GM12878 (cell line): ENCODE data around the gene KNTC1. TPM values are rescaled to one million over a fixed set of nuclear protein-coding genes. Genes with fewer than 3 reads are reported as not detected.

ENCODE experiments used
- DPF2 ChIP-seq: fragments of 450-650 bp; IDR thresholded peaks from 2 replicates; pipeline ENCODE4 v1.6.1; 2017; ENCODE audit warnings: mild to moderate bottlenecking
- GABPA ChIP-seq: IDR thresholded peaks from 2 replicates; pipeline ENCODE4 v1.6.1; 2014; ENCODE audit warnings: antibody characterized with exemption, low read depth, mild to moderate bottlenecking, inconsistent platforms
- IKZF1 ChIP-seq: fragments of 450-650 bp; conservative IDR thresholded peaks from 2 replicates; pipeline ENCODE4 v1.6.1; 2017; ENCODE audit warnings: antibody characterized with exemption, mild to moderate bottlenecking
- LARP7 ChIP-seq: fragments of 450-650 bp; IDR thresholded peaks from 2 replicates; pipeline ENCODE4 v1.6.1; 2017; ENCODE audit warnings: mild to moderate bottlenecking
- MTA3 ChIP-seq: IDR thresholded peaks from 2 replicates; pipeline ENCODE4 v1.6.1; 2012; ENCODE audit warnings: low read length, inconsistent platforms, borderline replicate concordance
- NFIC ChIP-seq: IDR thresholded peaks from 2 replicates; pipeline ENCODE4 v1.6.1; 2012; ENCODE audit warnings: low read depth, mild to moderate bottlenecking, inconsistent platforms, low read length, moderate library complexity
- NR2C2 ChIP-seq: IDR thresholded peaks from 2 replicates; pipeline ENCODE4 v1.6.1; 2011; ENCODE audit warnings: borderline replicate concordance, low read depth; ENCODE audit not compliant: control insufficient read depth, insufficient read length
- PML ChIP-seq: IDR thresholded peaks from 2 replicates; pipeline ENCODE4 v1.6.1; 2012; ENCODE audit warnings: low read length, inconsistent platforms
- RBBP5 ChIP-seq: fragments of 200-600 bp; sonication (generic); conservative IDR thresholded peaks from 2 replicates; pipeline ENCODE4 v1.6.1; 2016
- RCOR1 ChIP-seq: conservative IDR thresholded peaks from 2 replicates; pipeline ENCODE4 v1.6.1; 2012; ENCODE audit warnings: low read depth, low read length, improper control_type of control experiment
- TAF1 ChIP-seq: IDR thresholded peaks from 2 replicates; pipeline ENCODE4 v1.6.1; 2011; ENCODE audit warnings: mild to moderate bottlenecking, low read depth, low read length, borderline replicate concordance
- TBL1XR1 ChIP-seq: IDR thresholded peaks from 2 replicates; pipeline ENCODE4 v1.6.1; 2012; ENCODE audit warnings: low read depth, low read length, improper control_type of control experiment
- ZNF217 ChIP-seq: fragments of 450-650 bp; IDR thresholded peaks from 2 replicates; pipeline ENCODE4 v1.6.1; 2017; ENCODE audit warnings: antibody characterized with exemption, mild to moderate bottlenecking
- polyA plus RNA-seq, 11 experiments: library from polyadenylated mRNA; depleted of rRNA in 4 of 11; unstranded in 6 of 11; stranded (reverse) in 5 of 11; fragments of >200 nt; fragmentation: Nextera tagmentation in 4 of 11; fragmentation: Illumina TruSeq in 1 of 11; extraction: Ambion mirVana in 4 of 11; extraction: Trizol in 1 of 11; gene quantifications; 1 replicate in 1 of 11; 2 replicates in 10 of 11; pipeline versions ENCODE4 v1.2.1 to v1.2.3, GENCODE V29; 2011 to 2016; ENCODE audit warnings: inconsistent platforms in 2 of 11, missing spikeins in 2 of 11, low read depth in 1 of 11
- total RNA-seq, 4 experiments: library from RNA; depleted of rRNA in 3 of 4; stranded (reverse); fragments of >200 nt in 3 of 4; fragmentation: Illumina TruSeq in 1 of 4; extraction: Trizol in 1 of 4; gene quantifications; 2 replicates each; pipeline versions ENCODE4 v1.2.1 to v1.2.3, GENCODE V29; 2013 to 2021
- TF ChIP-seq, protein P1 (sequence below): IDR thresholded peaks from 2 replicates; pipeline ENCODE4 v1.6.1; 2012; ENCODE audit warnings: mild to moderate bottlenecking, low read depth, low read length
- TF ChIP-seq, protein P2 (sequence below): fragments of 450-650 bp; IDR thresholded peaks from 2 replicates; pipeline ENCODE4 v1.6.1; 2016; ENCODE audit warnings: mild to moderate bottlenecking
- TF ChIP-seq, protein P3 (sequence below): IDR thresholded peaks from 2 replicates; pipeline ENCODE4 v1.6.1; 2012; ENCODE audit warnings: low read depth, low read length, improper control_type of control experiment
- TF ChIP-seq, protein P4 (sequence below): fragments of 450-650 bp; conservative IDR thresholded peaks from 2 replicates; pipeline ENCODE4 v1.6.1; 2017; ENCODE audit warnings: mild to moderate bottlenecking, moderate library complexity
- TF ChIP-seq, protein P5 (sequence below): fragments of 450-650 bp; IDR thresholded peaks from 2 replicates; pipeline ENCODE4 v1.6.1; 2017; ENCODE audit warnings: mild to moderate bottlenecking, moderate library complexity

Gene KNTC1
- total and polyA plus RNA-seq, 10 of the 15 experiments (the other 5 are each of a cell fraction or from before 2014, with no cell fraction given), result 37.2 to 118 (median 76.3) TPM

DNA sequence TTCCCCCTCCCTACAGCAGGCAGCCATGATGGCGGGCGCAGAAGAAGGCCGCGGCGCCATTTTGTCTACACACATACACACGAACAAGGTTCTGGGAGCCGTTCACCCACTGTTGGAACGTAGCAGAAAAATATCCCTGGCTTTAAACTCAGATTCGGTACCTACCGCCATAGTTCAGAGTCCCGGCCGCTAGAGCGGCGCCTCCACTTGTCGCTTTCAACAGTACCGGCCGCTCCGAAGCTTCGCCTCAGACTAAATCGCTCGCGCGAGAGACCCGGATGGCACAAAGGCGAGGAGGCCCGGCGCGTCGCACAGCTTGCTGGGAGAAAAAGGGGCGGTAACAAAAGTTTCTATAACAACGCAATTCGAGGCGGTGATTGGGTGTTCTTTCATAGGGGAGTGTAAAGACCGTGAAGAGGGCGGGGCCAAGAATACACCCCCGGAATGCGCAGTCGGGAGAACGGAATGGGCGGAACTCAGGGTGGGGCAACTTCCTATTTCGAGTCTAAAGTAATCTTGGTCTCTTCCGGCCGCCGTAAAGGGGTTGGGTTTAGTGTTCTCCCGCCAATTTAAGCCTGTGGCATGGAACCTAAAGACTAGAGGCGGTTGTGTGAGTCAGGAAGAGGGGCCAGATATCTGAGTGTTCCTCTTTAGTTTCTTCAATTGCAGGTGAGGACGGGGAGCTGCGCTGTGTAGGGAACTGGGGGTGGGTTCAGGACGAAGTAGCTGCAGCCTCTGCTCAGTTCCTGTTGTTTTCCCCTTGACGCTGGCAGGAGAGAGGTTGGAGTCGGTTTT lies at the start of gene KNTC1, which contains the start of gene RSRC2 (continued):
- TF ChIP-seq, protein P1, sequence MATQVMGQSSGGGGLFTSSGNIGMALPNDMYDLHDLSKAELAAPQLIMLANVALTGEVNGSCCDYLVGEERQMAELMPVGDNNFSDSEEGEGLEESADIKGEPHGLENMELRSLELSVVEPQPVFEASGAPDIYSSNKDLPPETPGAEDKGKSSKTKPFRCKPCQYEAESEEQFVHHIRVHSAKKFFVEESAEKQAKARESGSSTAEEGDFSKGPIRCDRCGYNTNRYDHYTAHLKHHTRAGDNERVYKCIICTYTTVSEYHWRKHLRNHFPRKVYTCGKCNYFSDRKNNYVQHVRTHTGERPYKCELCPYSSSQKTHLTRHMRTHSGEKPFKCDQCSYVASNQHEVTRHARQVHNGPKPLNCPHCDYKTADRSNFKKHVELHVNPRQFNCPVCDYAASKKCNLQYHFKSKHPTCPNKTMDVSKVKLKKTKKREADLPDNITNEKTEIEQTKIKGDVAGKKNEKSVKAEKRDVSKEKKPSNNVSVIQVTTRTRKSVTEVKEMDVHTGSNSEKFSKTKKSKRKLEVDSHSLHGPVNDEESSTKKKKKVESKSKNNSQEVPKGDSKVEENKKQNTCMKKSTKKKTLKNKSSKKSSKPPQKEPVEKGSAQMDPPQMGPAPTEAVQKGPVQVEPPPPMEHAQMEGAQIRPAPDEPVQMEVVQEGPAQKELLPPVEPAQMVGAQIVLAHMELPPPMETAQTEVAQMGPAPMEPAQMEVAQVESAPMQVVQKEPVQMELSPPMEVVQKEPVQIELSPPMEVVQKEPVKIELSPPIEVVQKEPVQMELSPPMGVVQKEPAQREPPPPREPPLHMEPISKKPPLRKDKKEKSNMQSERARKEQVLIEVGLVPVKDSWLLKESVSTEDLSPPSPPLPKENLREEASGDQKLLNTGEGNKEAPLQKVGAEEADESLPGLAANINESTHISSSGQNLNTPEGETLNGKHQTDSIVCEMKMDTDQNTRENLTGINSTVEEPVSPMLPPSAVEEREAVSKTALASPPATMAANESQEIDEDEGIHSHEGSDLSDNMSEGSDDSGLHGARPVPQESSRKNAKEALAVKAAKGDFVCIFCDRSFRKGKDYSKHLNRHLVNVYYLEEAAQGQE, result 0 out of 2 replicates have a peak, but pooled peaks have one; percentile 21
- TF ChIP-seq IKZF1, result peak; percentile 53
- peak; percentile 87 for TF ChIP-seq GABPA
- TF ChIP-seq DPF2, result peak; percentile 21; the same call in 1 of the 2 replicates
- TF ChIP-seq LARP7, result peak; percentile 68
- TF ChIP-seq RCOR1, result no peak
- TF ChIP-seq PML, result peak; percentile 99
- TF ChIP-seq NR2C2, result no peak
- TF ChIP-seq, protein P2, sequence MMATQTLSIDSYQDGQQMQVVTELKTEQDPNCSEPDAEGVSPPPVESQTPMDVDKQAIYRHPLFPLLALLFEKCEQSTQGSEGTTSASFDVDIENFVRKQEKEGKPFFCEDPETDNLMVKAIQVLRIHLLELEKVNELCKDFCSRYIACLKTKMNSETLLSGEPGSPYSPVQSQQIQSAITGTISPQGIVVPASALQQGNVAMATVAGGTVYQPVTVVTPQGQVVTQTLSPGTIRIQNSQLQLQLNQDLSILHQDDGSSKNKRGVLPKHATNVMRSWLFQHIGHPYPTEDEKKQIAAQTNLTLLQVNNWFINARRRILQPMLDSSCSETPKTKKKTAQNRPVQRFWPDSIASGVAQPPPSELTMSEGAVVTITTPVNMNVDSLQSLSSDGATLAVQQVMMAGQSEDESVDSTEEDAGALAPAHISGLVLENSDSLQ, result peak; percentile 19; the same call in 1 of the 2 replicates
- no peak for TF ChIP-seq ZNF217
- TF ChIP-seq, protein P3, sequence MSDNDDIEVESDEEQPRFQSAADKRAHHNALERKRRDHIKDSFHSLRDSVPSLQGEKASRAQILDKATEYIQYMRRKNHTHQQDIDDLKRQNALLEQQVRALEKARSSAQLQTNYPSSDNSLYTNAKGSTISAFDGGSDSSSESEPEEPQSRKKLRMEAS, result peak; percentile 74
- TF ChIP-seq MTA3, result 0 out of 2 replicates have a peak, but pooled peaks have one; percentile 22
- peak; percentile 94 for TF ChIP-seq TAF1
- no peak for TF ChIP-seq TBL1XR1
- TF ChIP-seq RBBP5, result 0 out of 2 replicates have a peak, but pooled peaks have one; percentile 56
- TF ChIP-seq, protein P4, sequence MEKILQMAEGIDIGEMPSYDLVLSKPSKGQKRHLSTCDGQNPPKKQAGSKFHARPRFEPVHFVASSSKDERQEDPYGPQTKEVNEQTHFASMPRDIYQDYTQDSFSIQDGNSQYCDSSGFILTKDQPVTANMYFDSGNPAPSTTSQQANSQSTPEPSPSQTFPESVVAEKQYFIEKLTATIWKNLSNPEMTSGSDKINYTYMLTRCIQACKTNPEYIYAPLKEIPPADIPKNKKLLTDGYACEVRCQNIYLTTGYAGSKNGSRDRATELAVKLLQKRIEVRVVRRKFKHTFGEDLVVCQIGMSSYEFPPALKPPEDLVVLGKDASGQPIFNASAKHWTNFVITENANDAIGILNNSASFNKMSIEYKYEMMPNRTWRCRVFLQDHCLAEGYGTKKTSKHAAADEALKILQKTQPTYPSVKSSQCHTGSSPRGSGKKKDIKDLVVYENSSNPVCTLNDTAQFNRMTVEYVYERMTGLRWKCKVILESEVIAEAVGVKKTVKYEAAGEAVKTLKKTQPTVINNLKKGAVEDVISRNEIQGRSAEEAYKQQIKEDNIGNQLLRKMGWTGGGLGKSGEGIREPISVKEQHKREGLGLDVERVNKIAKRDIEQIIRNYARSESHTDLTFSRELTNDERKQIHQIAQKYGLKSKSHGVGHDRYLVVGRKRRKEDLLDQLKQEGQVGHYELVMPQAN, result peak; percentile 94
- TF ChIP-seq NFIC, result 0 out of 2 replicates have a peak, but pooled peaks have one; percentile 44
- TF ChIP-seq, protein P5, sequence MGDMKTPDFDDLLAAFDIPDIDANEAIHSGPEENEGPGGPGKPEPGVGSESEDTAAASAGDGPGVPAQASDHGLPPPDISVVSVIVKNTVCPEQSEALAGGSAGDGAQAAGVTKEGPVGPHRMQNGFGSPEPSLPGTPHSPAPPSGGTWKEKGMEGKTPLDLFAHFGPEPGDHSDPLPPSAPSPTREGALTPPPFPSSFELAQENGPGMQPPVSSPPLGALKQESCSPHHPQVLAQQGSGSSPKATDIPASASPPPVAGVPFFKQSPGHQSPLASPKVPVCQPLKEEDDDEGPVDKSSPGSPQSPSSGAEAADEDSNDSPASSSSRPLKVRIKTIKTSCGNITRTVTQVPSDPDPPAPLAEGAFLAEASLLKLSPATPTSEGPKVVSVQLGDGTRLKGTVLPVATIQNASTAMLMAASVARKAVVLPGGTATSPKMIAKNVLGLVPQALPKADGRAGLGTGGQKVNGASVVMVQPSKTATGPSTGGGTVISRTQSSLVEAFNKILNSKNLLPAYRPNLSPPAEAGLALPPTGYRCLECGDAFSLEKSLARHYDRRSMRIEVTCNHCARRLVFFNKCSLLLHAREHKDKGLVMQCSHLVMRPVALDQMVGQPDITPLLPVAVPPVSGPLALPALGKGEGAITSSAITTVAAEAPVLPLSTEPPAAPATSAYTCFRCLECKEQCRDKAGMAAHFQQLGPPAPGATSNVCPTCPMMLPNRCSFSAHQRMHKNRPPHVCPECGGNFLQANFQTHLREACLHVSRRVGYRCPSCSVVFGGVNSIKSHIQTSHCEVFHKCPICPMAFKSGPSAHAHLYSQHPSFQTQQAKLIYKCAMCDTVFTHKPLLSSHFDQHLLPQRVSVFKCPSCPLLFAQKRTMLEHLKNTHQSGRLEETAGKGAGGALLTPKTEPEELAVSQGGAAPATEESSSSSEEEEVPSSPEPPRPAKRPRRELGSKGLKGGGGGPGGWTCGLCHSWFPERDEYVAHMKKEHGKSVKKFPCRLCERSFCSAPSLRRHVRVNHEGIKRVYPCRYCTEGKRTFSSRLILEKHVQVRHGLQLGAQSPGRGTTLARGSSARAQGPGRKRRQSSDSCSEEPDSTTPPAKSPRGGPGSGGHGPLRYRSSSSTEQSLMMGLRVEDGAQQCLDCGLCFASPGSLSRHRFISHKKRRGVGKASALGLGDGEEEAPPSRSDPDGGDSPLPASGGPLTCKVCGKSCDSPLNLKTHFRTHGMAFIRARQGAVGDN, result peak; percentile 85
